Hematopoietic multipotent progenitor cell treated with erythropoietin and hydrocortisone succinate and interleukin-3 and kit ligand, for 17 days (in vitro differentiated cells): ENCODE measurements around the gene KCNB1.
"Not testable (repeated sequence)": the region's sequence is repeated elsewhere in the genome, so short reads cannot be mapped to it uniquely, and the experiment has no call there.

Experiments
- DNase-seq: peaks from one replicate; pipeline ENCODE4 v3.0.0-alpha.2; 2015; ENCODE audit warnings: low spot score

Gene KCNB1

GRCh38 chr20:49435639-49436038 is 46.8 kb downstream of the KCNB1 start:
- no peak for DNase-seq

GRCh38 chr20:49433333-49433732 is 49.1 kb downstream of the KCNB1 start:
- DNase-seq = no peak

- DNase-seq = no peak
Measured at GRCh38 chr20:49432550-49432949, 49.9 kb downstream of the KCNB1 start.

- DNase-seq = no peak
Measured at GRCh38 chr20:49431329-49431728, 51.1 kb downstream of the KCNB1 start.

- no peak for DNase-seq
Measured at GRCh38 chr20:49430320-49430719, 52.1 kb downstream of the KCNB1 start.

GRCh38 chr20:49427751-49428518 is 54.5 kb downstream of the KCNB1 start:
- no peak for DNase-seq

- no peak for DNase-seq
Measured at GRCh38 chr20:49426873-49427272, 55.6 kb downstream of the KCNB1 start.

- DNase-seq = no peak
Measured at GRCh38 chr20:49426395-49426794, 56.1 kb downstream of the KCNB1 start.

- DNase-seq = no peak
Measured at GRCh38 chr20:49424536-49424935, 57.9 kb downstream of the KCNB1 start.

GRCh38 chr20:49422161-49422560 is 60.3 kb downstream of the KCNB1 start:
- DNase-seq = no peak

GRCh38 chr20:49420811-49421295 is 61.6 kb downstream of the KCNB1 start:
- no peak for DNase-seq

GRCh38 chr20:49420292-49420691 is 62.2 kb downstream of the KCNB1 start:
- no peak for DNase-seq

- no peak for DNase-seq
Measured at GRCh38 chr20:49419785-49420184, 62.7 kb downstream of the KCNB1 start.

GRCh38 chr20:49418809-49419208 is 63.7 kb downstream of the KCNB1 start:
- no peak for DNase-seq

- no peak for DNase-seq
Measured at GRCh38 chr20:49417843-49418555, 64.5 kb downstream of the KCNB1 start.

GRCh38 chr20:49415668-49416044 is 66.8 kb downstream of the KCNB1 start:
- no peak for DNase-seq

- no peak for DNase-seq
Measured at GRCh38 chr20:49415005-49415667, 67.3 kb downstream of the KCNB1 start.

- DNase-seq = no peak
Measured at GRCh38 chr20:49413677-49414076, 68.8 kb downstream of the KCNB1 start.

GRCh38 chr20:49412953-49413352 is 69.5 kb downstream of the KCNB1 start:
- no peak for DNase-seq

- no peak for DNase-seq
Measured at GRCh38 chr20:49412254-49412653, 70.2 kb downstream of the KCNB1 start.

GRCh38 chr20:49411221-49411925 is 71.1 kb downstream of the KCNB1 start:
- DNase-seq = no peak

GRCh38 chr20:49409975-49410621 is 72.4 kb downstream of the KCNB1 start:
- DNase-seq = not testable (repeated sequence)
